Activated CD4-positive, alpha-beta T cell treated with anti-CD3 and anti-CD28 coated beads, Interleukin-10, Interleukin-2, amounts not matched to agents 100 ng/mL and 50 ng/mL, durations not matched to agents 16 hours and 8 hours (primary cell): Measurements from ENCODE around the gene HLA-DQB2.

ENCODE experiments used
- DNase-seq: peaks from one replicate; pipeline ENCODE4 v3.0.0-alpha.2; 2020

HLA-DQB2 gene

DNA sequence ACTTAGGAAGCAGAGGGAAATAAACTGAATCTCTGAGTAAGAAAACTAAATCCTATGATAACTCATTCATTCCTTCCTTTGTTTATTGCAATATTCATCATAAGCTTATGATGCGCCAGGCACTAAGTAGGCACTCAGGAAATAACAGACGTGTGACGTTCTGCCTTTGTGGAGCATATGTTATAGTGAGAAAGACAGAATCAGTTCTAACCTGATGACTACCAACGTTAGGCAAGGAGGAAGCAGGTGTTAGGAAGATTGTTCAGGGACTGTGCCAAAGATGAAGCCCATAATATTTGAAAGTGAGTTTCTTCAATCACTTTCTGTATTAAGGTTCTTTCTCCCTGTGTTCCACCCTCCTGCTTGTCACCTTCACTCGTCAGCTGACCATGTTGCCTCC, 18.6 kb downstream of the HLA-DQB2 start:
- DNase-seq: no peak

DNA sequence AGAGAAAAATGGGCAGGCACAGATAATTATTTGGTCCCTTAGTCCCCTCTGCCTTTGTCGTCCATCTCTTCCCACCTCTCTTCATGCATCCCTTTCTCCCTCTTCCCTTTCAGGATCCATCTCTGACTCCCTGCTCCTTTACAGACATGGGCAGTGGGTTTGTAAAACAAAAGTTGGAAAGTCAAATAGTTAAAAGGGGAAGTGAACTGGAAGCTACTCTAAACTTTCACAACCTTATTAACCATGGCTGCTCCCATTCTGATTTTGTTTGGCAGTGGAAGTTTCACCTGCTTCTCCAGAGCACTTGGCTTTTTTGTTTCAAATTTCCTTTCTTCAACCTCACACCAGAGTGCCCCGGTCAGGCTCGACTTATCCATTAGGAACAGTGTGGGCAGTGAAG, 21.0 kb downstream of the HLA-DQB2 start:
- no peak for DNase-seq

- DNase-seq: no peak
Measured at GRCh38 chr6:32741031-32741960, 22.0 kb downstream of the HLA-DQB2 start, which contains the start of gene HLA-DQA2. HLA-DQA2 (plus strand) TSS chr6:32741391; CDS start chr6:32741444, 53 bp downstream.

GRCh38 chr6:32738126-32738525, 25.2 kb downstream of the HLA-DQB2 start:
- DNase-seq: no peak

GRCh38 chr6:32718879-32719278, 44.5 kb downstream of the HLA-DQB2 start:
- DNase-seq: peak; percentile 10

DNA sequence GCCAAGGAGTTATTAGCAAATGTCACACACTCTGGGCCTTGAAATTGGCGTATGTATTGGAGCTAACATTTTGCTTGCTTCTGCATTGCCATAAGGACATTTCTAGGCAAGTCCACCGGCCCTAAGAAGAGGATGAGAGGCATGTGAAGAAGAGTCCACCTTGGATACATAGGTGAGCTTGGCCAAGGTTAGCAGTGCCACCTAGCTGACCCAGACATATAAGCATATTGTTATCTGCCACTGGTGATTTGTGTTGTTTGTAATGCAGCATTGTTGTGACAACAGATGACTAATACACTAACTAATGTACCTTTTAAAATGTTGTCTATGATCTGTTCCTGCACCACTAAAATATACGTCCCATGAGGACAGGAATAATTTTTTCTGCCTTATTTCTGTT, 46.9 kb downstream of the HLA-DQB2 start:
- DNase-seq: no peak

DNA sequence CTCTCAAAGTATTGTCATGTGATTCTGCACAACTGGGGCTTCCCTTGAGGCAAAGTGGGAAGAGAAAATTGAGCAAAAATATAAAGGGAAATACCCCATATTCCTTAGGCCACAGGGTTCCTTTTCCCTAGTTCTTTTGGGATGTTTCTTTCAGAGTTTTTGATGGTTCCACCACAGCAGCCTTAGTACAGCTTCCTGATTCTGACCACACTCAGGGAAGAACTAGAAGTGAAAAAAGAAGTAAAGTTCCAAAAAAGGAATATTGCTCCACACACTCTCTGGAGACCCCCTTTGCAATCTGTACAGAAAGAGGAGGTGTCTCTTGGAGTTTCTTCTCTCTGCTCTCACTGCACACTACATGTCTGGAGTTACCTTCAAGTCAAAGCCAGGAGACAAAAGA, 50.1 kb downstream of the HLA-DQB2 start:
- no peak for DNase-seq

GRCh38 chr6:32709625-32710024, 53.7 kb downstream of the HLA-DQB2 start:
- no peak for DNase-seq
